HepG2 (cell line): ENCODE results near the gene RNASE4. TPM values are rescaled to one million over a fixed set of nuclear protein-coding genes. Genes with fewer than 3 reads are reported as not detected.

Experiments
- DDIT3 ChIP-seq: sonication (generic); formaldehyde crosslinking; IDR thresholded peaks from 2 replicates; pipeline ENCODE4 v1.4.0; 2020; ENCODE audit warnings: mild to moderate bottlenecking, missing genetic modification reagents
- KDM5A ChIP-seq: fragments of 200-600 bp; sonication (generic); IDR thresholded peaks from 2 replicates; pipeline ENCODE4 v1.7.0; 2018; ENCODE audit warnings: antibody characterized with exemption, mild to moderate bottlenecking, low read length, borderline replicate concordance
- MLXIP ChIP-seq: sonication (generic); formaldehyde crosslinking; IDR thresholded peaks from 2 replicates; pipeline ENCODE4 v1.9.0; 2021; ENCODE audit warnings: missing genetic modification reagents, borderline replicate concordance
- PRDM10 ChIP-seq: sonication (generic); formaldehyde crosslinking; IDR thresholded peaks from 2 replicates; pipeline ENCODE4 v1.4.0; 2020; ENCODE audit warnings: low read depth, missing genetic modification reagents
- SATB2 ChIP-seq: sonication (generic); formaldehyde crosslinking; IDR thresholded peaks from 2 replicates; pipeline ENCODE4 v1.5.0; 2020; ENCODE audit warnings: missing genetic modification reagents
- SKI ChIP-seq: fragments of 450-650 bp; IDR thresholded peaks from one replicate; pipeline ENCODE4 v1.6.1; 2018; ENCODE audit warnings: mild to moderate bottlenecking; ENCODE audit not compliant: partially characterized antibody
- ZNF251 ChIP-seq: sonication (generic); formaldehyde crosslinking; IDR thresholded peaks from 2 replicates; pipeline ENCODE4 v1.9.0; 2021; ENCODE audit warnings: mild to moderate bottlenecking, missing genetic modification reagents
- ZNF318 ChIP-seq: sonication (generic); formaldehyde crosslinking; IDR thresholded peaks from 2 replicates; pipeline ENCODE4 v1.4.0; 2020; ENCODE audit warnings: mild to moderate bottlenecking, missing genetic modification reagents
- ZNF660 ChIP-seq: sonication (generic); formaldehyde crosslinking; IDR thresholded peaks from 2 replicates; pipeline ENCODE4 v1.5.1; 2020; ENCODE audit warnings: mild to moderate bottlenecking, low read depth, missing genetic modification reagents, borderline replicate concordance
- polyA plus RNA-seq, 8 experiments: library from polyadenylated mRNA; depleted of rRNA in 3 of 8; stranded (reverse) in 7 of 8; unstranded in 1 of 8; fragments of >200 nt; fragmentation: Illumina TruSeq in 4 of 8; extraction: Trizol in 4 of 8; gene quantifications; 2 replicates each; pipeline versions ENCODE4 v1.2.1 to v1.2.3, GENCODE V29; 2011 to 2016; ENCODE audit warnings: low read depth in 4 of 8, missing spikeins in 1 of 8, mixed read lengths in 1 of 8; ENCODE audit not compliant: insufficient read depth in 1 of 8
- total RNA-seq, 5 experiments: library from RNA; depleted of rRNA; stranded (reverse); fragments of >200 nt; fragmentation: Illumina TruSeq; extraction: Trizol; gene quantifications; 2 replicates each; pipeline ENCODE4 v1.2.3, GENCODE V29; 2016; ENCODE audit warnings: low read depth in 1 of 5

Gene RNASE4
- total and polyA plus RNA-seq, 2 of the 13 experiments (the other 11 are each of a cell fraction or from before 2014, with no cell fraction given) = 109 to 983 TPM

DNA sequence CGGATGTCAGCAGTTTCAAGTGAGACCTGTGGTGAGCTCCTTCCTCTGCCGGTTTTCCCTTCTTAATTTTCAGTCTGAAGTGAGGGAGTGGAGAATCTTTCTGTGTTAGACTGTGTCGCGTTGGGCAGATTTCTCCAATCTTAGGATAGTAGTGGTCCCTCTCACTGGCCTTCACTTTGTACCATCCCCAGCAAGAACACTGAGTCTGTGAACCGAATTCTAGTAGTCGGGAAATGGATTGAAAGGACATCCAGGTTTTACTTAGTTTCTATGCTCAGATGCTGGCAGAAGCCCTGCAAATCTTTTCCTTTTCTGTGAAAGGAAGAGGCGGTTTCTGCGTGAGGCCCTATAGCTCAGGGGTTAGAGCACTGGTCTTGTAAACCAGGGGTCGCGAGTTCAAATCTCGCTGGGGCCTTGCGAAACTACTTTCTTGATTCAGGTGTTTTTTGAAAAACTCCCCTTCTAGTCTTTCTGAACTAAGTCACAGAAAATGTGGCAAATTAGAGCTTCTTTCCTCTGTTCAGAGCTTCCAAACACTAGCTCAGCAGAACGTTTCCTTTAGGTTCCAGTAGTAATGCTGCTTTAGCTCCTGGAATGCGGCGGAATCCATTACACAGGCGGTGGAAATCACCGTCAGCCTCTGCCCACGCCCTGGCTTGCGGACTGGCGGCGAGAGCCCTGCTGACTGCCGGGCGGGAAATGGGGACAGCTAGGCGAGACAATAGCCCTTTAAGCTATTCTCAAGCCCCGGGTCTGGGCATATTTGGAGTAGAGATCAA, 2.8 kb upstream of the RNASE4 start (continued):
- TF ChIP-seq MLXIP (CRISPR knock-in tag) (no peak), PRDM10 (CRISPR knock-in tag) (0 out of 2 replicates have a peak, but pooled peaks have one; percentile 50), ZNF318 (no peak), ZNF660 (CRISPR knock-in tag) (no peak), SKI (no peak), KDM5A (no peak), ZNF251 (CRISPR knock-in tag) (no peak), DDIT3 (no peak), SATB2 (CRISPR knock-in tag) (0 out of 2 replicates have a peak, but pooled peaks have one; percentile 68)
